Natural killer cell (primary cell): Measurements from ENCODE around the gene TIMP3. TPM values are rescaled to one million over a fixed set of nuclear protein-coding genes. Genes with fewer than 3 reads are reported as not detected.

Experiments used
- ATAC-seq, 3 donors: fragments of 150-1000 bp in 2 of 3; fragments of 200-7000 bp in 1 of 3; cut with Tn5 transposase; 1 replicate in 1 of 3; 2 replicates in 2 of 3; pipeline ENCODE4 v1.10.0; 2021; ENCODE audit warnings: mild to moderate bottlenecking in 2 of 3, moderate library complexity in 2 of 3
- DNase-seq, 2 donors: peaks; one replicate each; pipeline versions ENCODE4 v3.0.0 to v3.0.0-alpha.2; 2013 to 2021; ENCODE audit warnings: mixed read lengths in 1 of 2
- H3K27ac ChIP-seq: one replicate; pipeline ENCODE4 v1.5.1; 2013; ENCODE audit warnings: mild to moderate bottlenecking, low read length
- H3K27me3 ChIP-seq: one replicate; pipeline ENCODE4 v1.6.1; 2013; ENCODE audit warnings: low read length; ENCODE audit not compliant: control insufficient read depth, insufficient read depth
- H3K36me3 ChIP-seq: one replicate; pipeline ENCODE4 v1.6.1; 2013; ENCODE audit warnings: low read length; ENCODE audit not compliant: control insufficient read depth, insufficient read depth
- H3K4me1 ChIP-seq: one replicate; pipeline ENCODE4 v1.6.1; 2013; ENCODE audit warnings: low read length; ENCODE audit not compliant: control insufficient read depth, insufficient read depth
- H3K4me3 ChIP-seq: one replicate; pipeline ENCODE4 v1.5.1; 2013; ENCODE audit warnings: low read length
- H3K9me3 ChIP-seq: one replicate; pipeline ENCODE4 v1.6.1; 2013; ENCODE audit warnings: low read length; ENCODE audit not compliant: control insufficient read depth, insufficient read depth
- H3K27ac Mint-ChIP-seq, 2 donors: one replicate each; pipeline ENCODE4 v1.8.0; 2022; ENCODE audit warnings: mild to moderate bottlenecking in 2 of 2, mixed read lengths in 2 of 2, moderate library complexity in 1 of 2
- H3K27me3 Mint-ChIP-seq, 2 donors: one replicate each; pipeline ENCODE4 v1.8.0; 2022; ENCODE audit warnings: low read depth in 2 of 2, mixed read lengths in 2 of 2
- H3K36me3 Mint-ChIP-seq: one replicate; pipeline ENCODE4 v1.8.0; 2022; ENCODE audit warnings: mixed read lengths
- H3K4me1 Mint-ChIP-seq, 2 donors: one replicate each; pipeline ENCODE4 v1.8.0; 2022; ENCODE audit warnings: mixed read lengths in 2 of 2
- H3K4me3 Mint-ChIP-seq: one replicate; pipeline ENCODE4 v1.8.0; 2022; ENCODE audit warnings: mild to moderate bottlenecking, moderate library complexity, mixed read lengths
- H3K9me3 Mint-ChIP-seq, 2 donors: one replicate each; pipeline ENCODE4 v1.8.0; 2022; ENCODE audit warnings: mixed read lengths in 2 of 2
- WGBS: methylation state at CpG from one replicate; pipeline ENCODE4 v1.1.7; 2013; ENCODE audit warnings: missing lambda C conversion rate; ENCODE audit not compliant: insufficient coverage; 5-methylcytosine and 5-hydroxymethylcytosine counted together
- intact Hi-C: fragments of 100-400 bp; cut with micrococcal nuclease; formaldehyde crosslinking; loops from one replicate; pipeline ENCODE4 v1.14.2; 2022
- total RNA-seq, 4 donors: library from RNA; stranded (reverse); fragments of 120-200 nt in 1 of 4; gene quantifications; one replicate each; pipeline versions ENCODE4 v1.2.3 to v1.2.4, GENCODE V29; 2013 to 2022
- TF ChIP-seq, protein P1 (sequence below): fragments of 200-600 bp; IDR thresholded peaks from one replicate; pipeline ENCODE4 v1.8.0; 2022; ENCODE audit warnings: antibody characterized with exemption

Gene TIMP3
- total RNA-seq, 3 donors from 2014 or later (not counting 1 experiment from before 2014, with no cell fraction given) = 0.12 TPM; not detected in 2

DNA sequence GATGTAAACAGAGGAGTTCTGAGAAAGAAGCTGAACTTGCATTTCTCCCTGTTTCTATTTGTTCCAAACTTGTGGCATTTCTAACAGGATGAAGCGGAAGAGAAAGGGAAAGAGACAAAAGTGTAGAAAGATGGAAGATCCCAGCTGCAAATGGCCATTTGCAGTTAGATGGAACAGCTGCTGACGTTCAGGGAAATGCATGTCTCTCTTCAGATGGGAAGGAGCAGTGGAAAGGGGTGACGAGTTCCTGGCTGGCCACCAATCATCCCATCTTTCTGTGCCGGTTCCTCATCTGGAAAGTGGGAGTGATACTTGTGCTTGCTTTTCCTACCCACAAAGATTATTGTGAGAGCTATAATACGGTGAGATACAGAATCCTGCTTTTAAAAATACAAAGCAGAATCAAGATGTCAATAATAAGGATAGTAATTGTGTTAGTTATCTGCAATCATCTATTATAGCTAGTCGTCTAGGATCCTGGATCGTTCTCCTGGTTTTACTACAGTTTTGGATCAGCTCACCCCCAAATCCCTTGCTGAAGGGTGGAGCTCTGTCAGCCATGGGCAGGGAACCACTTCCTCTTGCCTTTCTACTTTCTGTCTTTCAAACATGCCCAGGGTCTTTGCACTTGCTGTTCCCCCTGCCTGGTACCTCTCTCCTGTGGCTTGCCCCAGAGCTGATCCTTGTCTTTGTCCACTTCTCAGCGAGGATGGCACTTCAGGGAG lies 1.2 kb upstream of the TIMP3 start:
- H3K4me3 ChIP-seq = no peak overlapping the region
- H3K9me3 ChIP-seq = no peaks in the 10 kb centered on the region
- peaks cover 7% of the 10 kb centered on the region for H3K4me1 ChIP-seq
- TF ChIP-seq, protein P1, sequence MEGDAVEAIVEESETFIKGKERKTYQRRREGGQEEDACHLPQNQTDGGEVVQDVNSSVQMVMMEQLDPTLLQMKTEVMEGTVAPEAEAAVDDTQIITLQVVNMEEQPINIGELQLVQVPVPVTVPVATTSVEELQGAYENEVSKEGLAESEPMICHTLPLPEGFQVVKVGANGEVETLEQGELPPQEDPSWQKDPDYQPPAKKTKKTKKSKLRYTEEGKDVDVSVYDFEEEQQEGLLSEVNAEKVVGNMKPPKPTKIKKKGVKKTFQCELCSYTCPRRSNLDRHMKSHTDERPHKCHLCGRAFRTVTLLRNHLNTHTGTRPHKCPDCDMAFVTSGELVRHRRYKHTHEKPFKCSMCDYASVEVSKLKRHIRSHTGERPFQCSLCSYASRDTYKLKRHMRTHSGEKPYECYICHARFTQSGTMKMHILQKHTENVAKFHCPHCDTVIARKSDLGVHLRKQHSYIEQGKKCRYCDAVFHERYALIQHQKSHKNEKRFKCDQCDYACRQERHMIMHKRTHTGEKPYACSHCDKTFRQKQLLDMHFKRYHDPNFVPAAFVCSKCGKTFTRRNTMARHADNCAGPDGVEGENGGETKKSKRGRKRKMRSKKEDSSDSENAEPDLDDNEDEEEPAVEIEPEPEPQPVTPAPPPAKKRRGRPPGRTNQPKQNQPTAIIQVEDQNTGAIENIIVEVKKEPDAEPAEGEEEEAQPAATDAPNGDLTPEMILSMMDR = no peak
- H3K27me3 ChIP-seq = peaks cover 10% of the 10 kb centered on the region
- intact Hi-C loops = no loop called here
- peaks cover 43 to 64% of the 10 kb centered on the region in 2 donors for H3K27me3 Mint-ChIP-seq
- WGBS = 82% methylated on average over 6 of the region's 8 CpGs
- no peak overlapping the region for H3K4me3 Mint-ChIP-seq
- H3K27ac ChIP-seq = no peak overlapping the region
- H3K36me3 ChIP-seq = no peaks in the 10 kb centered on the region
- DNase-seq (no peak), ATAC-seq (no peak)
- H3K9me3 Mint-ChIP-seq = no peaks in the 10 kb centered on the region
- no peak overlapping the region for H3K27ac Mint-ChIP-seq
- no peaks in the 10 kb centered on the region for H3K36me3 Mint-ChIP-seq
- H3K4me1 Mint-ChIP-seq = peaks cover 0 to 31% of the 10 kb centered on the region in 2 donors

DNA sequence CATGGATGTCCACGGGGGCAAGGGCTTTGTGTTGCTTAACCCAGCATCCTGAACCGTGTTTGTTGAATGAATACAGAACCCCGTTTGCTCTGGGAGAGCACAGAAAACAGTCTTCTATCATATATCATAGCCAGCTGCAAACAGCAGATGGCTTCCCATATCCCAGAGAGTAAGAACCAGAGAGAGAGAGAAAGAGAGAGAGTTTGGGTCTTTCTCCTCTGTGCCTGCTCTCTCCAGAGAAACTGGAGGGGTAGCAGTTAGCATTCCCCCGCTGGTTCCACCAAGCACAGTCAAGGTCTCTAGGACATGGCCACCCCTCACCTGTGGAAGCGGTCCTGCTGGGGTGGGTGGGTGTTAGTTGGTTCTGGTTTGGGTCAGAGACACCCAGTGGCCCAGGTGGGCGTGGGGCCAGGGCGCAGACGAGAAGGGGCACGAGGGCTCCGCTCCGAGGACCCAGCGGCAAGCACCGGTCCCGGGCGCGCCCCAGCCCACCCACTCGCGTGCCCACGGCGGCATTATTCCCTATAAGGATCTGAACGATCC lies 440 bp upstream of the TIMP3 start:
- WGBS = 24% methylated on average over 20 of the region's 21 CpGs
- H3K27me3 Mint-ChIP-seq = peaks cover 43 to 64% of the 10 kb centered on the region in 2 donors
- peaks cover 10% of the 10 kb centered on the region for H3K27me3 ChIP-seq

DNA sequence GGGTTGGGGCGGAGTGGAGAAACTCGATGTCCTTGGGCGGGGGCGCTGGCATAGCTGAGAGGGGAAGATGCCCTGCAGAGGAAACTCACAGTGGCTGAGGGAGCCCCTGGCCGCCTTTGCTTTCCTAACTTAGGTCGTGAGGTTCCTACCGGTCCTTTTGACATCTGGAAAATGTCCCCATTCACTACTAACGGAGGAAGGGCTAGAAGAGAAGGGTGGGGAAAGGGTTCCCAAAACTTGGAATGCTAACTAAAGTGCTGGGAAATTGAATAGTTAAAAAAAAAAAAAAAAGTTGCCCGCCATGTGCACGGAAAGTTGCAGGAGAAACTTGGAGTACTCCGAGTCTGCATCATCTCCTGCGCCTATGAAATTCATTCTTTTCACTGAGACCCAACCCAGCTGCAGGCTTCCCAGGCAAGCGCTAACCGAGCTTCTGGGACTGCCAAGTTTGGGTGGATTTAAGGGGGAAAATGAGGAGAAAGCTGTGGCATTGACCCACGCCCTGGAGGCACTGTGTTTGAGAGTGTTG lies 796 bp downstream of the TIMP3 start:
- WGBS = 12% methylated on average over 13 of the region's 15 CpGs
- intact Hi-C loops = no loop called here
- Histone ChIP-seq H3K9me3 (no peaks in the 10 kb centered on the region), H3K36me3 (no peaks in the 10 kb centered on the region), H3K27me3 (peaks cover 10% of the 10 kb centered on the region), H3K27ac (no peak overlapping the region), H3K4me1 (peaks cover 3% of the 10 kb centered on the region), H3K4me3 (no peak overlapping the region)
- TF ChIP-seq, protein P1 = no peak
- no peaks in the 10 kb centered on the region for H3K9me3 Mint-ChIP-seq
- no peak overlapping the region for H3K4me3 Mint-ChIP-seq
- DNase-seq (no peak), ATAC-seq (no peak)
- H3K27ac Mint-ChIP-seq = no peak overlapping the region
- peaks cover 43 to 67% of the 10 kb centered on the region in 2 donors for H3K27me3 Mint-ChIP-seq
- peaks cover 0 to 20% of the 10 kb centered on the region in 2 donors for H3K4me1 Mint-ChIP-seq
- H3K36me3 Mint-ChIP-seq = no peaks in the 10 kb centered on the region

More for the DNA sequence above, 440 bp upstream of the TIMP3 start:
- Mint-ChIP-seq H3K4me3 (no peak overlapping the region), H3K27ac (no peak overlapping the region), H3K9me3 (no peaks in the 10 kb centered on the region), H3K4me1 (peaks cover 0 to 31% of the 10 kb centered on the region in 2 donors), H3K36me3 (no peaks in the 10 kb centered on the region)
- no peaks in the 10 kb centered on the region for H3K9me3 ChIP-seq
- no peak overlapping the region for H3K4me3 ChIP-seq
- peaks cover 7% of the 10 kb centered on the region for H3K4me1 ChIP-seq
- no peaks in the 10 kb centered on the region for H3K36me3 ChIP-seq
- intact Hi-C loops = no loop called here
- no peak for DNase-seq
- no peak overlapping the region for H3K27ac ChIP-seq
- ATAC-seq = no peak
- TF ChIP-seq, protein P1 = no peak
